ENCODE data around the gene IGHMBP2. TPM values are rescaled to one million over a fixed set of nuclear protein-coding genes. Genes with fewer than 3 reads are reported as not detected.
A peak's percentile ranks its signal among the peaks of the same experiment; 100 is the strongest.

IGHMBP2 gene
- total and polyA plus RNA-seq, 9 of the 15 experiments (the other 6 are each of a cell fraction or from before 2014, with no cell fraction given) = 1.6 to 24.8 (median 14.5) TPM

- Histone ChIP-seq H3K9ac (ENCODE audit: insufficient read depth in 1 of 2, low read depth in 2 of 2, low read length in 2 of 2) (no peak overlapping the region), H3K9me3 (replicated peaks; ENCODE audit: control insufficient read depth, insufficient read depth, low read depth, low read length) (peaks cover 2% of the 10 kb centered on the region; the same call in 1 of the 2 replicates), H3K27ac (ENCODE audit: extremely low read depth, low read depth, low read length) (no peak overlapping the region), H3K4me3 (no peak overlapping the region), H4K20me1 (replicated peaks; ENCODE audit: control insufficient read depth, insufficient read depth, low read length) (no peaks in the 10 kb centered on the region), H3K36me3 (ENCODE audit: control insufficient read depth, insufficient read depth, low read length) (no peaks in the 10 kb centered on the region), H3K79me2 (ENCODE audit: control insufficient read depth, insufficient read depth, low read length) (no peaks in the 10 kb centered on the region), H3K4me1 (replicated peaks in 1 of 2; ENCODE audit: control insufficient read depth in 2 of 2, insufficient read depth in 2 of 2, low read length in 2 of 2) (peaks cover 0 to 11% of the 10 kb centered on the region in 2 experiments; a peak in 1 of 5 replicates), H3K9me1 (ENCODE audit: control insufficient read depth, insufficient read depth, low read length) (no peaks in the 10 kb centered on the region), H3K27me3 (ENCODE audit: control insufficient read depth in 2 of 2, insufficient read depth in 2 of 2, low read length in 2 of 2) (peaks cover 16 to 21% of the 10 kb centered on the region in 2 experiments; a peak in 4 of 5 replicates), H2AFZ (ENCODE audit: low read depth, low read length) (no peak overlapping the region), H3K4me2 (ENCODE audit: insufficient read depth, low read length) (no peak overlapping the region)
- DNase-seq (ENCODE audit: extremely low read depth in 1 of 4, low spot score in 3 of 4) (no peak), FAIRE-seq (no peak), ATAC-seq (no peak)
- in situ Hi-C loops (cut with MboI) = no loop called here
- TF ChIP-seq MLLT1 (IDR thresholded peaks at IDR 0.05) = no peak
- TF ChIP-seq ZNF561 (CRISPR knock-in tag; conservative IDR thresholded peaks at IDR 0.05) = no peak
- TF ChIP-seq IRF1 (CRISPR knock-in tag; IDR thresholded peaks at IDR 0.05; ENCODE audit: borderline replicate concordance) = no peak
- TF ChIP-seq ZFPM2 (CRISPR knock-in tag; IDR thresholded peaks at IDR 0.05) = no peak
- TF ChIP-seq EGR1 (conservative IDR thresholded peaks at IDR 0.05) = peak; percentile 31; the same call in 1 of the 2 replicates
- peak; percentile 56 for TF ChIP-seq TFE3 (CRISPR knock-in tag; IDR thresholded peaks at IDR 0.05)
- no peak for TF ChIP-seq TSC22D4 (tag; IDR thresholded peaks at IDR 0.05)
- no peak for TF ChIP-seq MAFF (IDR thresholded peaks at IDR 0.05; ENCODE audit: low read length)
- BruUV-seq (replicated peaks) = no TSS peak
- intact Hi-C loops (cut with micrococcal nuclease) = no loop called here
- ChIA-PET CTCF (ENCODE audit: low intra/inter-chr PET ratio) (interaction anchor here (0.5 kb wide), 1 partner anchor 14 kb away, joined by 3 read pairs; no protein-coding TSS in a partner anchor), POLR2A (interaction anchor here (1.1 to 1.2 kb wide), 2 partner anchors 14 to 65 kb away, joined by 3 to 5 read pairs; partner anchors contain the start of gene TPCN2)
- WGBS (ENCODE audit: insufficient coverage, low coverage, missing lambda C conversion rate) = 0% methylated on average over 6 of the region's 6 CpGs
Observed at GRCh38 chr11:68983801-68984200, 80.1 kb downstream of the IGHMBP2 start.
